ENCODE measurements around the gene ASXL1.
A peak's percentile ranks its signal among the peaks of the same experiment; 100 is the strongest.

The ASXL1 gene

DNA sequence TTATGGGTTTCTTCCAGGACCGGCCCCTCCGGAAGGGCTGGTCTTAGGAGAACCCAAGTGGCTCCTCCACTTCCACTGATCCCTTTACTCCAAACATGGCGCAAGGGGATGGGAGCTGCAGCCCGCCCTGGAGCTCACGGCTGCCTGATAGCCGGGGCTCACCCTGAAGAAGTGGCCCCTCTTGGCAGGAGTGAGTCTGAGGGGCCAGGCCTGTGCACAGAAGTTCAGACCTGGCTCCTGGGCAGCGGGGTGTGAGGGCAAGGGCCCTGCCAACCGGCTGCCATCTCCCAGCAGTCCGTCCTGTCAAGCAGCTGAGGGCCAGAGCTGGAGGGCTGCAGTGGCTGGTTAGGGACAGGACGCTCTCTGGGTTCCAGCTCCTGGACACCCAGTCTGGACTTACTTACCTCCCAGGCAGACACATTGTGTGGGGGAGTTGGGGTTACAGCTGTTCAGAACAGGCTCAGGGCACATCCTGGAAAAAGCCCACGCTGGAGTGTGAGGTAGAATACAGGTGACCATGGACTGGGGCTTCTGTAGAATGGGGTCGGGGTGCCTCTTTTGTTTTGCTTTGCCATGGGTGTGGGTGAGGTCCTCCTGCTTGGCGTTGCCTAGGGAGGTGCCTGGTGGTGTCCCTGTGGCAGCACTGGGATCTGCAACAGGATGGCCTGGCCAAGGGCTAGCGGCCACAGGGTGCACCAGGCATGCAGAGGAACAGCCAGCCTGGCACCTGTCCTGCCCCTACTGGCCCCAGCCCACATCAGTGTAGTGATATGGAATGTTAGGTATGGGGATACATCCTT, 88.4 kb downstream of the ASXL1 start:
- DNase-seq (ENCODE audit: insufficient read length) (no peak), FAIRE-seq (no peak)
- no peak for TF ChIP-seq TAF1 (IDR thresholded peaks at IDR 0.05; ENCODE audit: borderline replicate concordance, low read depth, low read length)
- no peak for TF ChIP-seq POLR2A (IDR thresholded peaks at IDR 0.05; ENCODE audit: low read depth, low read length)
- TF ChIP-seq POLR2AphosphoS5 (IDR thresholded peaks at IDR 0.05; ENCODE audit: low read depth, low read length), result no peak

DNA sequence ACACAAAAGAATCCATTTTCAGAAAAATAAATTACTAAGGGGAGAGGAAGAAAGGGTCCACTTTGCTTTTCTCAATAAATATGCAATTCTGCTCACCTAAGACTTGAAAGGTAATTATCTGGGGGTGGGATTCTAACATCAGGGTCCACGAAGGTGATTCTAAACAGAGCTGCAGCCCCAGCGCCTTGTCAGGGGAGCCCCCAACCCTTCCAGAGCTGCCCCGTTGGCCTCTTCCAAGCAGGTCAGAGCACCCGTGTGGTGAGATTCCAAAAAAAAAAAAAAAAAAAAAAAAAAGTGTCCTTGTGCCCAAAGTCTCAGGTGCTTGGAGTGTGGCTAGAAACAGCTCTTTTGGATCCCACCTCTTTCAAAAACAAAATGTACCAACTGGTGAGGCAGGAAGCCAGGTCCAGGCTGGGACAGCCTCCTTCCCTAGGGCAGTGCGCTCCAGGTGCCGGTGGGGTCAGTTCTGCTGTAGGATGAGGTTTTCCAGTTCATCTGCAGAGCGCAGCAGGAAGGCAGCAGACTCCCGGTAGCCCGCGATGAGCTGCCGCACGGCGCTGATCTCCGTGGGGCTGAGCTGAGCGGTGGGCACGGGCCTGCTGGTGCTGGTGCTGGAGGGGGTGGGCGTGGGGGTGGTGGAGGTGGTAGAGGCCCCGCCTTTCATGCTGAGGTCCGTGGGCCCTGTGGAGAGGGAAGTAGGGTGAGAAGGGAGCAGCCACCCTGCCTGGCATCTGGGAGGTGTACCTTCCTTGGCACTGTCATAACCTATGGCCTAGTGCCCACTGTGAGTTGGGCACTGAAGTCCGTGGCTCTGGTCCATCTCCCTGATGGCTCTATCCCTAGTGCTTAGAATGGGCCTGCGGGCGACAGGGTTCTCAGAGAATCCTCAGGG, 89.3 kb downstream of the ASXL1 start:
- TF ChIP-seq POLR2A (IDR thresholded peaks at IDR 0.05; ENCODE audit: low read depth, low read length) (no peak), TAF1 (IDR thresholded peaks at IDR 0.05; ENCODE audit: borderline replicate concordance, low read depth, low read length) (no peak), POLR2AphosphoS5 (IDR thresholded peaks at IDR 0.05; ENCODE audit: low read depth, low read length) (no peak)
- DNase-seq (ENCODE audit: insufficient read length) (no peak), FAIRE-seq (no peak)

DNA sequence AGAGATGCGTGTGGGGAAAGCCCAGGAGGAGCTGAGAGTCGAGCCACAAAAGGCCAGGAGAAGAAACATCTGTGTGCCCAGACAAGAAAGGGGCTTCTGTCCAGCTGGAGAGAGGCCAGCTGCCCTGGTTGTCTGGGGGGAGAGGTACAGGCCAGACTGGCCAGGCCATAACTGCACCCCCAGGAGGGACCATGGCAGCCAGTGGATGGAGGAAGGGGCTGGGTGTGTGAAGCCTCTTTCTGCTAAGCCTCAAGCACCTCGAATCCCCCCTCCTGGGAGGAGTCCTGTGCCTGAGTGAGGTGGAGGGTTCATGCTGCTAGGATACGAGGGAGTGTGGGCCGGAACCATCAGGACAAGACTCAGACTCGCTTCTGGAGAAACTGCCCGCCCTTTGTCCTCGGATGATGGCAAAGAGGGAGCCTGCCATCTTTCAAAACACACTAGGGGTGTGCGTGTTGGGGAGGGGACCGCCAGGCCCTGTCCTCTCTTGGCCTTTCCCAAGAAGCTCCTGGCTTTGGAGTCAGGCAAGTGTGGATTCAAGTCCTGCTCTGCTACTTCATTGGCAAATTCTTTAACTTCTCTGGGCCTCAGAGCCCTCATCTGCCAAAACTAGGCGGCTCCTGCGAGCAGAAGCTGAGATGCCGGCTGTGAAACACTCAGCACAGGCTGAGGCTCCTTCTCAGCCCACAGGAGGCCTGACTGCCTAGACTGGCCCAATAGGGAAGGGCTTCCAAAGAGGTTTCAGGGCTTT, 90.3 kb downstream of the ASXL1 start:
- TF ChIP-seq TAF1 (IDR thresholded peaks at IDR 0.05; ENCODE audit: borderline replicate concordance, low read depth, low read length) (no peak), POLR2A (IDR thresholded peaks at IDR 0.05; ENCODE audit: low read depth, low read length) (no peak), POLR2AphosphoS5 (IDR thresholded peaks at IDR 0.05; ENCODE audit: low read depth, low read length) (no peak)
- FAIRE-seq (no peak), DNase-seq (ENCODE audit: insufficient read length) (no peak)

DNA sequence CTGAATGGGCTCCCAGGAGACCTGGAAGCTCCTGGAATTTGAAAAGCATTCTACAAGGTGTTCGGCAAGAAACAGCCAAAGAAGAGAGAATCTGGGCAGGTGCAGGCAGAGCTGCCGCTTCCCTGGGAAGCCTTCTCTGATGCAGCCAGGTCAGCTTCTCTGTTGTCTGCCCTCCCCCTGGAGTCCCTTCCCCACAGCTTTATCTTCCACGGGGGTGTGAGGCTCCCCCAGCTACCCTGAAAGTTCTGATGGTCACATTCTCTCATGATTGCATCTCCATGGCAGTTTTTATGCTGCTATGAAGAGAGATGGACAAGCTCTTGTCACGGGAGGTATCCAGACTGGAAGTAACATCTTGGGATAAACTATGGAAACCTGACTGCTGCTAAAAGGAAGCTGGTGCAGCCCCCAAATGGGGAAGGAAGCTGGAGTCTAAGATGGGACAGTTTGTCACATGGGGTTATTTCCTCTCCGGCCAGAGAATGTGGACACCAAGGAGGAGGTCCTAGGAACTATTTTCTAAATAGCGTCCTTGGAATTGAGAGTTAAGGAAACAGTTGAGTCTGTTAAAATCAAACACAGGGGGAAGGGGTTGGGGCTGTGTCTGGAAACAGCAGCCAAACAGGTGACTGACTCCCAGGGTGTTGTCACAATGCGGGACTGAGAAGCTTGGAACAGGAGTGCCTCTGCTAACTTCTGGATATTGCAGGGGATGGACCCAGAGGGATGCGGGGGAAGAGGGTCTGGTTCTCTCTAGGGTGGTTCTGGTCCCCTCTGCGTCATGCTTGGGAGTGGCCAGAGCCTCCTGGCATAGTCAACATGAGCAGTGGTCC, 91.1 kb downstream of the ASXL1 start:
- no peak for DNase-seq (ENCODE audit: insufficient read length)
- no peak for FAIRE-seq
- TF ChIP-seq TAF1 (IDR thresholded peaks at IDR 0.05; ENCODE audit: borderline replicate concordance, low read depth, low read length), result no peak
- no peak for TF ChIP-seq POLR2A (IDR thresholded peaks at IDR 0.05; ENCODE audit: low read depth, low read length)
- TF ChIP-seq POLR2AphosphoS5 (IDR thresholded peaks at IDR 0.05; ENCODE audit: low read depth, low read length), result no peak

DNA sequence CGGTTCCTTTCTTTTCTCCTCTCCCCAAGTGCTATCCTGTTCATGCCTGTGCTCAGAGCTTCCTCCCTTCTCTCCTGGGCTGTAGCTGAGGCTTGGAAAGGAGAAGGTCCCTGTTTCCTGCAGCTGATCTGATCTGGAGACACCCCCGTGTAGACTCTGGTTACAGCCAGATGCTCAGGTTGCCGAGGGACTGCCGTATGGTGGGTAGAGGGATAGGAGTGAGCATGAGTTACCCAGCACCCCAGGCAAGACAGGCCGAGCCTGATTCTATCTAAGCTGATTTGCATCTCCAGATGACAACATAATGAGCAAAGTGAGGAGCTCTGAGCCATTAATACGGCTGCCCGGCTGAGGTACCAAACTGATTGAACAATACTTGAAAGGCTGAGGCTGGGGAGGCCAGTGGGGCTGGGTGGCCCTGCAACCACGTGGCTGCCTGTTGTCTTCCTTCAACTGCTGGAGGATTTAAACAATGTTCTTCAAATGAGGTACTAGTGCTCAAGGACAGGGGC, 91.8 kb downstream of the ASXL1 start:
- no peak for TF ChIP-seq POLR2AphosphoS5 (IDR thresholded peaks at IDR 0.05; ENCODE audit: low read depth, low read length)
- no peak for DNase-seq (ENCODE audit: insufficient read length)
- no peak for FAIRE-seq

DNA sequence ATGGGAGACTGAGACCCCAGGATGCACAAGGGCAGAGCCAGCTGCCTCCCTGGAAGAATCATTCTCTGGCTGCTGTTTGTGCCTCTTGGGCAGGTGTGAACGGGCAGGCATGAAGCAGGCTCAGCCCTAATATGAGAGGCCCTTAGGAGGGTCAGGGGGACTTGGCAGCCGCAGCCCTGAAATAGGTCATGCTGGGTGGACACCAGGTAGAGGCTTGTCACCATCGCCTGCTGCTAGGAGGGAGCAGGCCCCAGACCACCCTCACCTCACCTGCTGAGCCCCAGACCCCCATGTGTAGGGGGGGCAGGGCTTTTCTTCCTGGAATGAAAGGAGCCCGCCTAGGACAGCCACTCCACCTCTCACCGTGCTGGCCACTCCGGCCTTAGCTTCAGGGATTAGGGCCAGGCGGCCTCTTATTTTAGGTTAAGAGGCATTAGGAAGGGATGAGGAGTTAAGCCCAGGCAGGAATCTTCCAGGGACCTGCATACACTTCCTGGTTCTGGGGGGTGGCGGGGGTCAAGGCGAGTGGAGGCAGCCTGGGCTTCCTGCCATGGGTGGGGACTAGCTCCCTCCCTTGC, 92.4 kb downstream of the ASXL1 start:
- no peak for DNase-seq (ENCODE audit: insufficient read length)
- FAIRE-seq, result no peak
- TF ChIP-seq POLR2A (IDR thresholded peaks at IDR 0.05; ENCODE audit: low read depth, low read length) (no peak), TAF1 (IDR thresholded peaks at IDR 0.05; ENCODE audit: borderline replicate concordance, low read depth, low read length) (no peak), POLR2AphosphoS5 (IDR thresholded peaks at IDR 0.05; ENCODE audit: low read depth, low read length) (no peak)

DNA sequence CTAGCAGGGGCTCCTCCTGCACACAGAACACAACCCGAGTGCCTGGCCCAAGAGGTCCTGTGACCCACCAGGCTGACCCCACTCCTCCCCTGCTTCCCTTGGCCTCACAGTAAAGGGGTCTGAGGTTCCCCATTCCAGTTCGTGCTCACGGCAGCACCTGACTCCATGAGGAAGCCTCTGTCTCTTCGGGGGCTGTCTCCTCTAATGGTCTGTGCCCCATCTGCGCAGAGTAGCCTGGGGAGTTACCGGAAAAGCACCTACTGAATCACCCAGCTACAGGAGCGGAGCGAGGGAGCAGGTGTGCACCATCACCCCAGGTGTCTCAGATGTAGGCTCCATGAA, 93.2 kb downstream of the ASXL1 start:
- DNase-seq (ENCODE audit: insufficient read length) (no peak), FAIRE-seq (no peak)
- TF ChIP-seq POLR2AphosphoS5 (IDR thresholded peaks at IDR 0.05; ENCODE audit: low read depth, low read length) (no peak), TAF1 (IDR thresholded peaks at IDR 0.05; ENCODE audit: borderline replicate concordance, low read depth, low read length) (no peak), POLR2A (IDR thresholded peaks at IDR 0.05; ENCODE audit: low read depth, low read length) (no peak)

DNA sequence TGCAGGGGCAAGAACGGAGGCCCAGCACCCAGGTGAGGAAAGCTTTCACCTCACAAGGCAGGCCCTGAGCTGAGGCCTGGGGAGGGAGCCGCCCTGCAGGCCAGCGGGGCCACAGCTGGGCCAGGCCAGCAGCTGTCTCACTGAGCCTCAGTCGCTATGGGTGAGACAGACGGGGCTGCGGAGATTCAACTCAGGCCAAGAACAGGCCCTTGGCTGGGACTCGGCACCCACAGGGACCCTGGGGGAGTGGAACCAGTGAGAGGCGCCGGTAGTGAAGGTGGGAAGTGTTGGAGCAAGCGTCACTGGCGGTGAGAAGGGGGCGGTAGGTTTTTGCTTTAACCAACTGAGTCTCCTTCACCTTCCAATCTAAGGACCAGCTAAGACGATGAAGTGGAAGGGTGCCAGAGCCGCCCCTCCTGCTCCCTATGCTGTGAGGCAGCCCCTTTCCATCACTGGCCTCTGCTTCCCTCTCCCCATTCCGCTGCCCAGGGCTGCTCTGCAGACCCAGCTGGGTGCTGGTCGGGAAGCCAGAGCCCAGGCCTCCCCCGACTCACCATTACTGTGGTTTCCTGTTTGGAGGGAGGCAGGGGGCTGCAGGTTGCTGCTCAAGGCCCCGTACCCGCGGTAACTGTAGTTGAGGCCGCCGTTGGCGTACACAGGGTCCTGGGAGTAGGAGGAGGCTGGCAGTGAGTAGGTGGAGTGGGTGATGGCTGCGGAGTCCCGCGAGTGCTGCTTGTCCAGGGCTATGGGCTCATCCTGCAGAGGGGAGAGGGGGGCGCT, 93.7 kb downstream of the ASXL1 start:
- TF ChIP-seq TAF1 (IDR thresholded peaks at IDR 0.05; ENCODE audit: borderline replicate concordance, low read depth, low read length) (no peak), POLR2AphosphoS5 (IDR thresholded peaks at IDR 0.05; ENCODE audit: low read depth, low read length) (no peak), POLR2A (IDR thresholded peaks at IDR 0.05; ENCODE audit: low read depth, low read length) (no peak)
- DNase-seq (ENCODE audit: insufficient read length) (peak; percentile 23), FAIRE-seq (no peak)

DNA sequence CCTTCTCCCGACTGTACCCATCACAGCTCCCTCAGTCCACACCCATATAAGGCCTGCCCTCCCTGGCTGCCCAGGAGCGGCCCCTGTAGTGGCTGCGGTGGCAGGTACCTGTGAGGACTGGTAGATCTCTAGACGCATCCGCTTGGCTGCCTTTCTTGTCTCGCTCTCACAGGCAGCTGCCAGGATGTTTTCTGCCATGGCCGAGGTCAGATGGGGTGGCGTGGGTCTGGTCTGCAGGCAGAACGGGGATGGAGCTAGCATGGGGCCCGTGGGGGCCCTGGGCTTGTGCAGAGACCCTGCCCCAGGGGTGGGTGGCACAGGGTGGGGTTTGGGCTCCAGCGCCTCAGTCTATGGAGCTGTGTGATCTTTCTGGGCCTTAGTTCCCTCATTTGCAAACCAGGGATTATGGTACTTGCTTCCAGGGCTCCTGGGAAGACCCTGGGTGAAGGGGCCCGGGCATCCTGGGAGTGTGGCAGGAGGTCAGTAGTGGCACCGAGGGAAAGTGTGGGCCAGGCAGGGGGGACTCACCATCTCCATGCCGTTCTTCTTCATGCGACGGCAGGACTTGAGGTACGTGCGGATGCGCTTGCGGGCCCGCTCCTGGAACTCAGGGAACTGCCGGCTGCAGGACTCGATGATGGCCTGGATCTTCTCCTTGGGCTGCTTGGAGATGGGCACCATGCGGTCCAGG, 94.8 kb downstream of the ASXL1 start:
- TF ChIP-seq TAF1 (IDR thresholded peaks at IDR 0.05; ENCODE audit: borderline replicate concordance, low read depth, low read length), result no peak
- TF ChIP-seq POLR2AphosphoS5 (IDR thresholded peaks at IDR 0.05; ENCODE audit: low read depth, low read length), result no peak
- no peak for TF ChIP-seq POLR2A (IDR thresholded peaks at IDR 0.05; ENCODE audit: low read depth, low read length)
- DNase-seq (ENCODE audit: insufficient read length) (peak; percentile 21), FAIRE-seq (no peak)
